Right kidney (tissue), 1 donor: ENCODE data around the gene HOXB13.
"Not testable (repeated sequence)": the region's sequence is repeated elsewhere in the genome, so short reads cannot be mapped to it uniquely, and the experiment has no call there.

Source experiments
- DNase-seq: peaks from one replicate; pipeline ENCODE4 v3.0.0-alpha.2; 2016

HOXB13 gene

GRCh38 chr17:48726114-48726915 lies 2.2 kb downstream of the HOXB13 start:
- peak; percentile 55 for DNase-seq

DNA sequence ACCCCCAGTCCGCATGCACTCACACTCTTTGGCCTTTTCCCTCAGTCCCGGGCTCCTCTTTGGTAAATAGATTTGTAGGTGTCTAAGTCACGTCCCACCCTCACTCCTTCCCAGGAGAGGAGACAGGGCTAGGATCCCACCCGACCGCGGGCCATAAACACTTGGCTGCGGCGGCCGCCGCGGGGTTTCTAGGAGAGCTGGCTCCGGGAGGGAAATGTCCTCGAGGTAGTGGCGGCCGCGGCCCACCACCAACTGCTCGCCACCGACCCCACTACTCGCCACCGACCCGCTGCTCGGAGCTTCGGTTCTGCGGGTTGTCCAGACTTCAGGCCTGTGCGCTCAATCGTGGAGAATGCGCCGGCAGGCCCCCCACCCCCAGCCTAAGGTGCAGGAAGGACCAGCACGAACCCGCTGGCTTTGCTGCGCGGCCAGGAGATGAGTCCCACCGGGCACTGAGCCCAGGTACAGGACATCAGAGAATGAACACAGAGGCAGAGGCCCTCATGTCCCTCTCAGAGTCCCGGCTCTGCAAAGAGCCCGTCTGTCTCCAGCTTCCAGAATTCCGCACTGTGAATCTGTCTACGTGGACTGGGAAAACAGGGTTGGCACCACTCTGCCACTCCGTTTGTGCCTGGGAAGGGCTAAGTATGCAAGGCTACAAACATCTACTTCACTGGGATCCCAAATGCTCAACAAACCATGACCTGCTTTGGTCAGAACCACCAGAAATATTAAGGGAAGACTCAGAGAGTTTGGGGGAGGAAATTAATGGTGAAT lies 3.1 kb downstream of the HOXB13 start:
- DNase-seq, result peak; percentile 65

DNA sequence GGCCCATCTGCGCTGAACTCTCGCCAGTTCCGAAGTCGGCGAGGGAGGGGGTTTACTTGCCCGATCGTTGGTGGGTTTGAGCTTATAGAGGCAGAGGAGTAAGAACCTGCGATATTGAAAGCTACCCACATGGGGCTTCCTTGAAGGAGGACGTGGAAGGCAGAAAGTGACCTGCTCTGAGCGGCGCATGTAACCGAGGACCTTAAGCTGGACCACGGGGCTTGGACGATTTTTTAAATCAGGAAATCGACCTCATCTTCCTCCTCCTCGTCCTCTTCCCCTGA lies 3.6 kb downstream of the HOXB13 start:
- no peak for DNase-seq

DNA sequence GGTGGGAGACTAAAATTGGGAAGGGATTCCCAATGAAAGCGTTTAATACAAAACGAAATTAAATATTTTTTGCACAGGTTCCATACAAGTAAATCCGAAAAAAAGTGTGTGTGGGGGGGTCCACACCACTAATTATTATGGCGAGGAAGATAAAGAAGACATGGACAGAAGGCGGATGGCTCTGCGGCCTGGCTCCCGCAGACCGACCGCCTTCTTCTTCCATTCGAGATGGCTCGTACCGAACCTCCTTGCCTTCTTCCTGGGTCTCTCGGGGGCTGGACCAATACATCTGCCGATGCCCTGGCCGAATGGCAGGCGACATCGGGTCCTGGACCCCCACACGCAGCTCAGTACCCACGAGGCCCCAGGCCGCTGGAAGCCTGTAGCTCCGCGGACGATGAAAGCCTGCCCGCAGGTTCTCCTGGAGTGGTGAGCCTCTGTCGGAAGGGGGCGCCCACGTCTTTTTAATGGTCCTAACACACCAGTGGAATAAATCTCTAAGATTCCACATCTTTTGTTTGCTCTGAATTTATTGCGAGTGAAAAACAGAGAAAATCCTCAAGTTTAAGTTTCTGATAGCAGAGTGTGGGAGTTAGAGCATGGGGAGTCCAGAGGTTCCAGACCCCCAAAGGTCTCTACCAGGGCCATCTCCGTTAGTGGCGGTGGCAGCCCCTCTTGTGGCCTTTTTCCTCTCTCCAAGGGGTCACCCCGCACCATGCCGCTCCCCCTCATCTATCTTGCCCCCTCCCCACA lies 4.1 kb downstream of the HOXB13 start:
- DNase-seq, result peak; percentile 83

GRCh38 chr17:48723423-48724250 lies 4.9 kb downstream of the HOXB13 start:
- peak; percentile 65 for DNase-seq

- DNase-seq, result no peak
Observed at GRCh38 chr17:48722915-48723422, 5.6 kb downstream of the HOXB13 start, which contains the start of gene PRAC2. PRAC2 (plus strand) TSS chr17:48723185; CDS start chr17:48724411, 1,226 bp downstream.

DNA sequence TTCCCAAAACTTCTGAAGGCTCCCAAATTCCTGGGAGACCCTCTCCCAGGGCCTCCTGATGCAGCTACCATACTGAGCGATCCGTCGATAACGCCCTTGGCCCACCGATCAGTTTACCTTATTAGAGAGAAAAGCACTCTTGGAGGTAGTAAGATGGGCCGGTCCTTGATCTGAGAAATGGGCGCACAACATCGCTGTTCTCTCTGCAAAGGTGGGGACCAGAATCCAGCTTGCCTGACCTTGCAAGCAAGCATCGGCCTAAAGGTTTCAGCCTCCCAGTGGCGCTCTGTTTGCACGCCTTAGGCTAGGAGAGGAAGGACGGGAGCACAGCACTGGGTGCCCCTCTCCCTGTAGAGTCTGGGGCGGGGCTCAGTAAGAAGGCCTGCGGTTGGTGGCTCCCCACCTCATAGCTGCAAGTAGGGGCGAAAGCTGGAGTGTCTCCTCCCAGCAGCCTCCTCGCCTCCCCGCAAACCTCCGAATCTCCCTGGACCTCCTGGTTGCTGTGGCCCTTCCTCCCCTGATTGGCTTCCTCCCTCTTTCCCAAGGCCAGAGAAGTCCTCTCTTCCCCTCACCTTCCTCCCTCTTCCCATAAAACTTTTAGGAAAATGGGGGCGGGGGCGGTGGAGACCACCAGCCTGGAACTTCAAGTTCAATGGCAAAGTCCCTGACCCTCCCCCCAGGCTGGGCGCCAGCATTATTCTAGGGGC lies 6.2 kb downstream of the HOXB13 start, which contains the start of gene PRAC1:
Gene PRAC1 (minus strand): TSS at position 318 of the 707 bp plus-strand sequence. CDS start 126 bp downstream, at position 192.
- no peak for DNase-seq

GRCh38 chr17:48721009-48721402 lies 7.5 kb downstream of the HOXB13 start:
- no peak for DNase-seq

DNA sequence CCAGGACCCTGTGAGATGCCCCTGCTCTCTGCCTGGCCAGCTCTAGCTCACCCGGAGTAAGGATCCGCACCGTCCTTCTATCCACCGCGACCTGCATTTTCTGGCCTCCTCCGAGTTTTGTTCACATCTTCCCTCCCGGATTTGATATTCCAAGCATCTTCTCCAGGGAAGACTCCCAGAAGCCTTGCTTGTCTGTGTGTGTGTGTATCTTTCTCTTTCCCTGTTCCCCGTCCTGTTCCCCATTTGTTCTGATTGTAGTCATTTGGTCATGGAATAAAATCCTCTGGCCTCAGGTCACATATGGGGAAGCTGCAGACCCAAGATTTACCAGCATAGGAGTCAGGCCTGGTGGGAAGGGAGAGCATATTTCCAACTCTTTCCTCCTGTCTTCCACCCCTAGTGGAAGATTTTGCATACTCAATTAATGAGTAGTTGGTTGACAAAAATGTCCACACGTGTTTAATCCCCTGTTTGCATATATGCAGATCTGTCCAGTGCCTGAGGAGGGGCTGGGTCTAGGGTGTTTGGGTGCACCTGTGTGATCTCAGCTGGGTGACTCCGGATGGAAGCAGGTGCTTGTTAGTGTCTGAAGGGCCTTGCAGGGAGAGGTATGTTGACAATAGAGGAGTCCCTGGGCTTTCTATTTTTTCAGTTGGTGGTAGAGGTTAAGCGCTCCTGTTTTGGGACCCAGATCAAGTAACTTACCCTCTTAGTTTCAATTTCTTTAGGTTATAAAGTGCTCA lies 8.1 kb downstream of the HOXB13 start:
- DNase-seq, result no peak

- DNase-seq, result peak; percentile 67
Observed at GRCh38 chr17:48719642-48720265, 8.8 kb downstream of the HOXB13 start.

- DNase-seq, result peak; percentile 87
Observed at GRCh38 chr17:48718761-48719641, 9.5 kb downstream of the HOXB13 start.

GRCh38 chr17:48718227-48718760 lies 10.3 kb downstream of the HOXB13 start:
- peak; percentile 86 for DNase-seq

GRCh38 chr17:48717367-48718226 lies 11.0 kb downstream of the HOXB13 start:
- DNase-seq, result peak; percentile 51

- not testable (repeated sequence) for DNase-seq
Observed at GRCh38 chr17:48716549-48716948, 12.0 kb downstream of the HOXB13 start.

DNA sequence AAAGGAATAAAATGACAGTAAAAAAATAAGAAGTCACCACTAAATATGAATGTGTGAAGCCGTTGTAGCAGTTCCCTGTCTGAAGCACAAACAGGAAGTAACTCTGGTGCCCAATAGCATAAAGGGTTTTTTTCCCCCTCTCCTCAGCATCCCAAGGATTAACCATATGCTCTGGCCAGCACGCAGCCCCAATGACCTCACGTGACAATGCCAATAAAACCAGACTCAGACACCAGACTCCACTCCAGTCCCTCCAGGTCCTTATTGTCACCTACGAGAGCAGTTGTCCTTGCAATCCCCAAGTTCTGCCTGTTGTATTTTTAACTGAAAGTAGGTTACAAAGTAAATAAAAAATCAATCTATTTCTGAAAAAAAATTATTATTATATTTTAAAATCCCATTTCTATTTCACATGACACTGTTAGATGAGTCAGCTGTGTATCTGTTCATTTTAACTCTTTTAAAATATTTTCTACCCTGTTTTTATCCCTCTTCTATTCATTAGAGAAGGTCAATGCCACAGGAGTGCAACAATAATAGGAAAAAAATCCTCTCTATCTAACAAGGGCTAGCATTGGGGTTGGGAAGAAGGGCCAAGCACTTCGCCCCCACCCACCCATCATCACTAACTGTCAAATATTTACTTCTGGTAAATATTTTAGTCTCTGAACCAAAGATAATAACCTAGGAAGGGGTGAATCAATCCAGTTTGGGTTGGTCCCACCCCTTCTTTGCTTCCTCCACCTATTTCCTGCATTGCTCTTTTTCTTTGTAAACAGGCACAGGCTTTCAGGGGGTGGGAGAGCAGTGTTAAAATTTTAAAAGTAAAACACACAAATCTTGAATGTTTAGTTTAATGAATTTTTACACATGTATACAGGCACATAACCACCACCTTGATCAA lies 12.8 kb downstream of the HOXB13 start:
- DNase-seq, result no peak

DNA sequence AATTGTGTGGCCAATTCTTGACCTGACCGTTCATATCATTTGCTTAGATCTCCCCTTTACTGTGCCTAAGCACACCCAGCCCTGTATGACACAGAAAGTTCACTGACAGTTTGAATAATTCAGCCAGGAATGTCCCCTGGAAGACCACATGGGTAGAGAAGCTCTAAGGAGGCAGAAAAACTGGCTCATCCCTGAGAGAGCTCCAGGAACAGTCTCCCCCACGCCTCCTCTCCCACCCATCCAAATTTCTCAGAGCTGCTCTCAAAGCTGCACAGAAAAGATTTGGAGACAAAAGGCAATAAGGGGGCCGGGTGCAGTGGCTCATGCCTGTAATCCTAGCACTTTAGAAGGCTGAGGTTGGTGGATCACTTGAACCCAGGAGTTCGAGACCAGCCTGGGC lies 17.4 kb downstream of the HOXB13 start:
- no peak for DNase-seq
